DND-41 (cell line): ENCODE results near the gene GLIS2.

Experiments
- EZH2 ChIP-seq: IDR thresholded peaks from 3 replicates; pipeline ENCODE4 v1.6.1; 2012; ENCODE audit warnings: borderline replicate concordance, low read depth, mild to moderate bottlenecking, moderate library complexity, low read length, inconsistent platforms; ENCODE audit not compliant: severe bottlenecking
- TF ChIP-seq, protein P1 (sequence below): IDR thresholded peaks from 2 replicates; pipeline ENCODE4 v1.5.1; 2012; ENCODE audit warnings: borderline replicate concordance, low read length, moderate library complexity, mild to moderate bottlenecking; ENCODE audit not compliant: poor library complexity, severe bottlenecking; ENCODE audit errors: extremely low read depth

DNA sequence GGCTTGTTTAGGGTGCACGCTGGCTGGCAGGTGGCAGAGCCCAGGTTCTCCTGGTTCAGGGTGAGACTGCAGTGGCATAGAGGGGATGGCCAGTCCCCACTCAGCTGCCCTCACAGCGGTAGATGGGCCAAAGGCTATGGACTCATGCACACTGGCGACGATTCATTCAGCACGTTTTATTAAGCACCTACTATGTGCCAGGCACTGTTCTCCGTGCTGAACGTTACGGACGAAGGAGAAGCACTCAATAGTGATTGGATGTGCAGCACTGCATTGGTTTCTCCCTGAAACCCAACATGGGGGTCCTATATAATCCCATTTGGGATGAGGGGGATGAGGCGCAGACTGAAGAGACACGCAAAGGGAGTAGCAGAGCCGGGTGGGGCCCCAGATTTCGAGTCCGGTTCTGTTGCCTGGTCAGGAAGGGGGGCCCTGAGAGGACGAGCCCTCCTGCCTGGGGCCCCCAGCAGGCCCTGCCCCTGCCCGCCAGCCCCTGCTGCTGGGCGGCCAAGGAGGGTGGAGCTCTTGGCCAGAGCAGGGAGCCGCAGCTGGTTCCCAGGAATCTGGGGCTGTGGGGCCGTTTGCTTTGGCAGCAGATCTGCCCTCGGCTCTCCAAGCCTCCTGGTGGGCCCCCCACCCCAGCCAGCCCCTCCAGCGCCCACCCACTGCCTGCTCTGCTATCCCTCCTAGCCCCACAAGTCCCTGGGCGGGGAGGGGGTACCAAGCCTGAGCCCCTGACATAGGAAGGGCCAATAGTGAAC is 8.8 kb downstream of the GLIS2 start:
- TF ChIP-seq, protein P1, sequence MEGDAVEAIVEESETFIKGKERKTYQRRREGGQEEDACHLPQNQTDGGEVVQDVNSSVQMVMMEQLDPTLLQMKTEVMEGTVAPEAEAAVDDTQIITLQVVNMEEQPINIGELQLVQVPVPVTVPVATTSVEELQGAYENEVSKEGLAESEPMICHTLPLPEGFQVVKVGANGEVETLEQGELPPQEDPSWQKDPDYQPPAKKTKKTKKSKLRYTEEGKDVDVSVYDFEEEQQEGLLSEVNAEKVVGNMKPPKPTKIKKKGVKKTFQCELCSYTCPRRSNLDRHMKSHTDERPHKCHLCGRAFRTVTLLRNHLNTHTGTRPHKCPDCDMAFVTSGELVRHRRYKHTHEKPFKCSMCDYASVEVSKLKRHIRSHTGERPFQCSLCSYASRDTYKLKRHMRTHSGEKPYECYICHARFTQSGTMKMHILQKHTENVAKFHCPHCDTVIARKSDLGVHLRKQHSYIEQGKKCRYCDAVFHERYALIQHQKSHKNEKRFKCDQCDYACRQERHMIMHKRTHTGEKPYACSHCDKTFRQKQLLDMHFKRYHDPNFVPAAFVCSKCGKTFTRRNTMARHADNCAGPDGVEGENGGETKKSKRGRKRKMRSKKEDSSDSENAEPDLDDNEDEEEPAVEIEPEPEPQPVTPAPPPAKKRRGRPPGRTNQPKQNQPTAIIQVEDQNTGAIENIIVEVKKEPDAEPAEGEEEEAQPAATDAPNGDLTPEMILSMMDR: no peak
- no peak for TF ChIP-seq EZH2
